Panc1 (cell line): ENCODE results near the gene MGAT5. TPM values are rescaled to one million over a fixed set of nuclear protein-coding genes. Genes with fewer than 3 reads are reported as not detected.

Source experiments
- ATAC-seq: fragments of 200-7000 bp; cut with Tn5 transposase; 2 replicates; pipeline ENCODE4 v1.9.1; 2020; ENCODE audit warnings: mild to moderate bottlenecking, moderate library complexity
- BruUV-seq: library from RNA; stranded (reverse); fragments of 400-500 nt; replicated peaks from 2 replicates; lab custom pipeline; 2021; lab: Mats Ljungman, UMichigan
- CTCF ChIA-PET: fragments of 300-600 bp; sonication (Branson Sonifier 250); formaldehyde crosslinking; loops from one replicate; lab custom pipeline; 2022; ENCODE audit warnings: antibody characterized with exemption; lab: Charles Lee
- POLR2A ChIA-PET: fragments of 300-600 bp; sonication (Branson Sonifier 250); formaldehyde crosslinking; loops from one replicate; lab custom pipeline; 2022; ENCODE audit warnings: antibody characterized with exemption; lab: Charles Lee
- DNase-seq: peaks from one replicate; pipeline ENCODE4 v3.0.0-alpha.2; 2010; ENCODE audit warnings: low read depth, low spot score
- H3K27ac ChIP-seq: 2 replicates; pipeline ENCODE4 v1.5.1; 2011; ENCODE audit warnings: mild to moderate bottlenecking, low read length, inconsistent platforms
- H3K27me3 ChIP-seq: fragments of 200-500 bp; sonication (Bioruptor generic); 2 replicates; pipeline ENCODE4 v1.6.0; 2014; ENCODE audit warnings: low read length, inconsistent platforms; ENCODE audit not compliant: control insufficient read depth, insufficient read depth
- H3K36me3 ChIP-seq: fragments of 200-500 bp; sonication (Bioruptor generic); 2 replicates; pipeline ENCODE4 v1.5.1; 2014; ENCODE audit warnings: inconsistent platforms, mild to moderate bottlenecking, low read length, moderate library complexity; ENCODE audit not compliant: control insufficient read depth, insufficient read depth
- H3K4me1 ChIP-seq: 2 replicates; pipeline ENCODE4 v1.5.1; 2011; ENCODE audit warnings: inconsistent platforms, mild to moderate bottlenecking, low read length, moderate library complexity; ENCODE audit not compliant: control insufficient read depth, insufficient read depth
- H3K4me3 ChIP-seq, 2 experiments: 2 replicates each; pipeline ENCODE4 v1.5.1; 2011 to 2012; ENCODE audit warnings: low read depth in 2 of 2, low read length in 2 of 2, mild to moderate bottlenecking in 2 of 2, inconsistent platforms in 1 of 2, moderate library complexity in 1 of 2
- H3K9me3 ChIP-seq: fragments of 200-500 bp; sonication (Bioruptor generic); 2 replicates; pipeline ENCODE4 v1.5.1; 2014; ENCODE audit warnings: low read depth, mild to moderate bottlenecking, inconsistent platforms, low read length, moderate library complexity; ENCODE audit not compliant: control insufficient read depth, insufficient read depth
- CTCF ChIP-seq: fragments of 450-650 bp; IDR thresholded peaks from 2 replicates; pipeline ENCODE4 v1.5.1; 2017; ENCODE audit warnings: mild to moderate bottlenecking
- POLR2AphosphoS5 ChIP-seq: IDR thresholded peaks from 2 replicates; pipeline ENCODE4 v1.6.1; 2012; ENCODE audit warnings: mild to moderate bottlenecking, low read depth, low read length, moderate library complexity
- REST ChIP-seq, 2 experiments: IDR thresholded peaks; 2 replicates each; pipeline ENCODE4 v1.6.1; 2011 to 2012; ENCODE audit warnings: low read depth in 2 of 2, control low read depth in 1 of 2, low read length in 1 of 2, mild to moderate bottlenecking in 1 of 2, moderate library complexity in 1 of 2; ENCODE audit not compliant: insufficient read depth in 1 of 2
- SIN3A ChIP-seq: IDR thresholded peaks from 2 replicates; pipeline ENCODE4 v1.6.1; 2012; ENCODE audit warnings: low read depth, mild to moderate bottlenecking, low read length, moderate library complexity, borderline replicate concordance; ENCODE audit not compliant: insufficient read depth
- TCF7L2 ChIP-seq: IDR thresholded peaks from 2 replicates; pipeline ENCODE4 v1.6.1; 2011; ENCODE audit warnings: mild to moderate bottlenecking, low read depth, low read length, inconsistent platforms
- in situ Hi-C: cut with HindIII; loops from 2 replicates; pipeline ENCODE4 v1.10.0; 2016; ENCODE audit warnings: low sequenced_read_pairs, low pct_unique_long_range_greater_than_20kb
- intact Hi-C: fragments of 100-400 bp; cut with micrococcal nuclease; formaldehyde crosslinking; loops from one replicate; pipeline ENCODE4 v1.10.0; 2022; ENCODE audit not compliant: unreplicated experiment
- total RNA-seq: library from RNA; stranded (reverse); gene quantifications from one replicate; pipeline ENCODE4 v1.2.1, GENCODE V29; 2021; ENCODE audit not compliant: unreplicated experiment

The MGAT5 gene
- total RNA-seq, 1 experiment from 2014 or later, result 22.1 TPM

DNA sequence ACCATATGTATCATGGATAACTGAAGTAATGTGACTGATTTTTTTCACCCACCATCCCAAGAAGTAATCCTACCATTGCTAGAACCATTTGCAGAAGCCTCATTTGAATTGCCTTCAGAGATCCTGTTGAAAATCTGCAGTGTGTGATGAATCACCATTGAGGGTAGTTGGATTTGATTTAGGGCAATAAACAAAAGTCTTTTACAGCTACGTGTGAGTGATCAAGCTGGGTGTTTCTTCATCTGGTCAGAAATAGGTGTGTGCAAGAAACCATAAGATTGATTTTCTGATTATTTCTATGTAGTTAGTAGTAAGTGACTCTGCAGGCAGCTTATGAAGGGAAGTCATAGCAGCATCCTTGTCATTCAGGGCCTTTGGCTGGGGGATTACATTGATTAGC lies 159.6 kb downstream of the MGAT5 start:
- CTCF ChIA-PET, result no interaction called here
- TF ChIP-seq CTCF (no peak), POLR2AphosphoS5 (no peak), TCF7L2 (no peak), REST (IDR thresholded peaks at IDR 0.05; ENCODE audit: insufficient read depth in 1 of 2, low read depth in 2 of 2, low read length in 1 of 2) (no peak), SIN3A (no peak)

DNA sequence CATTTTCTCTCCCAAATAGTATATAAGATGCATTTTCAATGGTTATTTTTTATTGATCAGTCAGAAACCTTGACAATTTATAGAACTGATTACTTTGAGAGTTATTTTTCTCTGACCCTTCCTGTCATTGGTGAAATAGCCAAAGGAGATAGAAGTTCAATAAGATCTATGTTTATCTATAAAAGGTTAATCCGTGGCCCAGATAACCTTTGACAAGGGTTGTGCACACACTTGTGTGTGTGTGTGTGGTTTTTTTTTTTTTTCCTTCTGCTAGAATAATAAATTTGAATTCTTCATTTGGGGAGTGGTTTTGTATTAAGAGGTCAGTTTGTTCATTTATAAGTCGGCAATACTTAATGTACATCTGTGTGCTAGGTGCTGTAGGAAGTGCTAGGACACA lies 160.0 kb downstream of the MGAT5 start:
- ChIA-PET POLR2A (no interaction called here), CTCF (no interaction called here)
- ATAC-seq (no peak), DNase-seq (no peak)
- Histone ChIP-seq H3K36me3 (no peaks in the 10 kb centered on the region), H3K4me1 (no peaks in the 10 kb centered on the region), H3K27ac (no peak overlapping the region), H3K9me3 (no peaks in the 10 kb centered on the region), H3K27me3 (no peaks in the 10 kb centered on the region), H3K4me3 (no peak overlapping the region)
- intact Hi-C loops (loop anchor here (10.0 kb wide), 1 partner anchor 529 kb away; no protein-coding TSS in a partner anchor), in situ Hi-C loops (no loop called here)
- TF ChIP-seq POLR2AphosphoS5 (no peak), SIN3A (no peak), CTCF (no peak), REST (IDR thresholded peaks at IDR 0.05; ENCODE audit: insufficient read depth in 1 of 2, low read depth in 2 of 2, low read length in 1 of 2) (no peak), TCF7L2 (no peak)
- no TSS peak for BruUV-seq

More for the DNA sequence above, 159.6 kb downstream of the MGAT5 start:
- ATAC-seq, result no peak
- Histone ChIP-seq H3K27me3 (no peaks in the 10 kb centered on the region), H3K4me3 (no peak overlapping the region), H3K36me3 (no peaks in the 10 kb centered on the region), H3K27ac (no peak overlapping the region), H3K4me1 (no peaks in the 10 kb centered on the region), H3K9me3 (no peaks in the 10 kb centered on the region)
- DNase-seq, result no peak
- intact Hi-C loops, result loop anchor here (10.0 kb wide), 1 partner anchor 529 kb away; no protein-coding TSS in a partner anchor
- no TSS peak for BruUV-seq
- in situ Hi-C loops, result no loop called here
- POLR2A ChIA-PET, result no interaction called here
